GM19372 (cell line): ENCODE results near the gene FGF14.

Source experiments
- ATAC-seq: cut with Tn5 transposase; IDR thresholded peaks from one replicate; pipeline ENCODE4 v1.9.1; 2021; ENCODE audit warnings: mild to moderate bottlenecking, low read depth, moderate library complexity; ENCODE audit not compliant: unreplicated experiment

FGF14 gene

DNA sequence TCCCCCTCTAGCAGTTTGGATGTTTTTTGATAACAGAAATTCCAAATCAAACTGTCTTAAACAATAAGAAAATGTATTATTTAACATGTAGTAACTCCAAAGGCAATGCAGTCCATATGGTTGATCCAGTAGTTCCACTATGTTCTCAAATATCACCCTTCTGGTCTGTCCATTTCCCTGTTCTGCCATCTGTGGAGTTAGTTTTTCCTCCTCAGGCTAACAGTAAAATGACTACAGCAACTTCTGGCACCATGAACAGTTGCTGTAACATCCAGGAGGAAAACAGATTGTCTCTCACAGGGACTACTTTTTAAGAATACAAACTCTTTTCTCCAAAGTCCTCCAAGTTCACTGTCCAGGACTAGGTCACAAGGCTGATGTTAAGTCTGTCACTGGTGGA lies 455.4 kb downstream of the FGF14 start:
- no peak for ATAC-seq

DNA sequence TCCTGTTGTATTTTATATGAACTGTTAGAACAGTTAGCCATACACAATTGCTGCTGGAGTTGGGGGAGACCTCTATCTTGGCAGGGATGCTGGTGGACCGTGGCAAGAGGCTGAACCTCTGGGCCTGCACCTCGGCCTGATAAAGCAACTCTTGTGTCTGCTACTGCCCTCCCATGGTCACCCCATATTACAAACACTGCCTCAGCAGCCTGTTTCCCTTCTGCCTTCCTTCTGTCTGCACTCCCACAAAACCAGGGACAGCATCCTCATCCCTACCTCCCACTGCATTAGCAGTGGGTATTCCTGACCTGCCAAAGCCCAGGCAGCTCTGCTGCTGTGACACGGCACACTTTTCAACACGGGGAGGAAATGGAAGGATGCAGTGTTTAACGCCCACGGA lies 456.4 kb downstream of the FGF14 start:
- ATAC-seq: no peak

DNA sequence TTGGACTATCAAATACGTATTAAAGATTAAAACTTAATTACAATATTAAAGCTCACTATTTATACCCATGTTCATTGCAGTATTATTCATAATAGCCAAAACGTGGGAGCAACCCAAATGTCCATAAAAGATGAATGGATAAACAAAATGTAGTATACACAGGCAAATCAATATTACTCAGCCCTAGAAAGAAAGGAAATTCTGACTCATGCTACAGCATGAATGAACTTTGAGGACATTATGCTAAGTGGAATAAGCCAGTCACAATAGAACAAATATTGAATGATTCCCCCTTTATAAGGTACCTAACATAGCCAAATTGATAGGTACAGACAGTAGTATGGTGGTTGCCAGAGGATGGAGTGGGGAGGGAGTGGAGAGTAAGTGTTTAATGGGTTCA lies 457.3 kb downstream of the FGF14 start:
- ATAC-seq: no peak

DNA sequence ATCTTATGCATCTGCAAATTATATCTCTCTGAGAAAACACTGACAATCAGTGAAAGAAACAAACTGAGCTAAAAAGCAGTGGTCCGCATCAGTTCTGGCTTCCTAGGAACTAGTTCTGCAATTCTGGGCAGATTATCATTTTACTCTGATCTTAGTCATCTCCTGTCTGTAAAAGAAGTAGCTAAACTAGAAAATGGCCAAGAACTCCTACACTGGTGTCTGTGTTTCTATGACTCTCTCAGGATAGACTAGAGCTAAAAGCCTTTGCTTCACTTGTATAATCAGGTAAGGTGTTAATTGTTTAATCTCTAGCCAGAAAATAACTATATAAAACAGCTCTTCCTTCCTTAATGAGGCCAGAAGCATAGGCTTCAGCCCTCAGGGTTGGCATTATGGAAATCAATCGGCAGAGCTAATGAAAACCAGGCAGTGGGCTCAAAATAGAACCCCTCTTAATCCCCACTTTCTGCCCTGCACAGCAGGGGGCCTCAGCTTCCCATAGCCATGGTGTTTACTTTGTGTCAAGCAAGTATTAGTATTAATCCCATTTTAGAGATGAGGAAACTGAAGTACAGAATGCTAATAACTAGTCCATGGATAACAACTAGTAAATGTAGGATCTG lies 459.2 kb downstream of the FGF14 start:
- no peak for ATAC-seq

DNA sequence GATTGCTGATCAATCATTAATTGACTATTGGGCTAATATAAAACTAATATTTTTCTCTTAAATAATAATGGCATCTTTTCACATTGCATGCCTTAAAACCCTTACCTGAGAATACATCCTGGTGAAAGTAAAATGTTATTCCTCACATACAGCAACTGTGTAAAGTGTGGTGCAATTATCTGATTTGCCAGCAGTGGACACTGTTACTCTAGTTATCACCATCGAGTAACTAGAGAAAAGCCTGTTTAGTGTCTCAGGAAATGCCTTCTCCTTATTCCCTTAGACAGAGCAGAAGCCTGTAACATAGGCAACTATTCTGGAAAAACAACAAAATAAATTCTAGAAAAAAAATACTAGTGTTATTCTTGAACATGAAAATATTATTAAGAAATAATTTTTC lies 459.8 kb downstream of the FGF14 start:
- ATAC-seq: peak; percentile 70

DNA sequence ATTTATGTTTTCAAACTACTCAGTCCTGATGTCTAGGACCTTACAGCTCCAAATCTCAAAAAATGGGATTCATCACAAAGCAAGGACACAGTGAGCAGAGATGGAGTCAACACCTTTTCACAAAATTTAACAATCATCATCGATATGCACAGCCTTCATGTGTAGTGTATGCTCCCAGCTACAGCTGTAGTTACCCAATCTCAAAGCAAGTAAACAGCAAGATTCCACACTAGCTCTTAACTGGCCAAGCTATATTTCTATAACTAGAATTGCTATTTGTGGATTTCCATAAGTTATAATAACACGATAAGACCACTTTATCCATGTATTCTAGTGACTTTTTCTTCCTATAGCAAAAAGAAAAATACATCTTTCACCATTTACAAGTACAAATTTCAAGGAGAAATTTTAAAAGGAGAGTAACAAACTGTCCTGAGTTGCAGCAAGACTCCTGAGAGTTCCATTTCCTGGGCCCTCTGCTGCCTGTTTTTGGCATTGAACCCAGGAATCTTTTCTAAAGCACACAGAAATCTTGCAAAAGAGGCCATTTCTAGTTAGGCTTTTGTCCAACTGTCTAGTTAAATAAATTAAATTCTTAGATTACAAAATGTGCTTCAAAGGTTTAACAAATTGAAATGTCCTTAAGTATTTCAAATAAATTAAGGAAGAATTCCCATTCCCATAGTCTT lies 460.6 kb downstream of the FGF14 start:
- ATAC-seq: no peak

DNA sequence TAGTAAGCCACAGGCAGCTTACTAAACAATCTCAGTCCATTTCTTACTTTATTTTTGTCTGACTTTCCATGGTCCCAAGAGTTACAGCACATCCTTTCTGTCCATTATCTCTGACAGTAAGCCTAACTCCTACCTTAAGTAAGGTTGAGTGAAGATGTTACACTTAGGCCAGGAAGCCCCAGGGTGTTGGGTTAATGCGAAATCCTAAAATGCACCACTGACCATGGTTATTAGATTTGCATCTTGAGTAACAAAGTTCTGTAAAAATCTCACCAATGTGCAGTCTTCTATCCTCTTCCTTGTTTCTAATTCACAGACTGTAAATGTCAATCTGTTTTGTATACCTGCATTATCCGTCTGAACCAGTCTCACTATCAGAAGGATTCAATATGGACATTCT lies 462.5 kb downstream of the FGF14 start:
- no peak for ATAC-seq

DNA sequence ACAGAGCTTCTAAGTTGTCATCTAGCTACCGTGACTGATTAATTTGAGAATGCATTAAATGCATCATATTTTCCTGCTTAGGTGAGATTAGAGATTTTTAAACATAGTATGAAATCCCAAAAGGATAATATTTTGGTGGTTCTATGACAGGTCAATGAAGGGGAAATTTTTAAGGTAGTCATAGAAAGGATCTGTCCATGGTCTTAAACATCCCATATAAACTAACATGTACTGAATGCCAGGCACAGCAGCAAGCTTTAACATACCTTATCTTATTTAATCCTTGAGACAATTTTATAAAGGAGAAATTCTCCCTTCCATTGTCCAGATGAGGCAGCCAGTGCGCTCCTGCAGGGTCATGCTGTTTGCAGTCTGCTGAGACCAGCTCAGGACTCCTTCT lies 466.0 kb downstream of the FGF14 start:
- ATAC-seq: no peak

DNA sequence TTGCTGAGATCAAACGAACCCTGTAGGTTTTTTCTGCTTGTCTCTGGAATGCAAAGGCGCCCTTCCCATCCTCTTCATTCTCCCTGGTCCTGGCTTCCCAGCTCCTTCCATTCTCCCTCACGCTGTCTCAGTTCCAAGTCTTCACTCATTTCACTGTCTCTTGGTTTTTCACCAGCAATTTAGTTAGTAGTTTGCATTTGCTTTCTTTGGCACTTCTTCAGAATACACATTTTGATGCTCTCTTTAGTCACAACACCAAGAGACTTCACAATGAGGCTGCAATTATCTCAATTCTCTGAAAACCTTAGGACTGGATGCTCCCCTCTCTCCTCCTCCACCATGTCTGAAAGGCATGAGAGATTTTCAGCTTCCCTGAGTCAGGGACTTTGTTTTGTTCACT lies 470.7 kb downstream of the FGF14 start:
- ATAC-seq: no peak

DNA sequence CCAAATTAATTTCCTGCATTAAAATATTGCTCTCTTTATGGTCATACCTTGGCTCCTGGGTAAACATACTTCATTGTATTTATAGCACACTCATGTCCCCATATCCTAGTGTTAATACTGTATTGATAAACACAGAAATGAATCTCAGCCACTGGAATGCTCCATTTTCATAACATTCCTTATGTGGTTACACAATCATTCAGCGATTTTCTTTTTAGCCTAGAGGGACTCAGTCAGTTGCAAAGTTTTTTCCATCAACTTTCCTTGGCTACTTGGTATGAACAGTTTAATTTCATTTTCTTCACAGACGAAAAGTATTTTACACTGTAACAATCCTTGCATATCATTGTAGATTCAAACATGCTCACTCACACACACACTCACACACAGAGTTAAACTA lies 471.5 kb downstream of the FGF14 start:
- no peak for ATAC-seq

DNA sequence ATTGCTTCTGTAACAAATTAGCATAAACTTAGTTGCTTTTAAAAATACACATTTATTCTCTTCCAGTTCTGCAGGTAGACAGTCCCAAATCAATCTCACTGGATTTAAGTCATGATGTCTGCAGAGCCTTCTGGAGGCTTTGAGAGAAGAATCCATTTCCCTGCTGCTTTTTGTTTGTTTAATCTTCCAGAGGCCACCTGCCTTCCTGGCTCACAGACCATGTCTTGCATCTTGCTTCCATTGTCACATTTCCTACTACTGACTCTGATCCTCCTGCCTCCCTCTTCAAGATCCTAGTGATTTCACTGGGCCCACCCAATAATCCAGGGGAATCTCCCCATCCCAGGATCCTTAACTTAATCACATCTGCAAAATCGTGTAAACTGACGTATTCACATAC lies 476.1 kb downstream of the FGF14 start:
- ATAC-seq: no peak

DNA sequence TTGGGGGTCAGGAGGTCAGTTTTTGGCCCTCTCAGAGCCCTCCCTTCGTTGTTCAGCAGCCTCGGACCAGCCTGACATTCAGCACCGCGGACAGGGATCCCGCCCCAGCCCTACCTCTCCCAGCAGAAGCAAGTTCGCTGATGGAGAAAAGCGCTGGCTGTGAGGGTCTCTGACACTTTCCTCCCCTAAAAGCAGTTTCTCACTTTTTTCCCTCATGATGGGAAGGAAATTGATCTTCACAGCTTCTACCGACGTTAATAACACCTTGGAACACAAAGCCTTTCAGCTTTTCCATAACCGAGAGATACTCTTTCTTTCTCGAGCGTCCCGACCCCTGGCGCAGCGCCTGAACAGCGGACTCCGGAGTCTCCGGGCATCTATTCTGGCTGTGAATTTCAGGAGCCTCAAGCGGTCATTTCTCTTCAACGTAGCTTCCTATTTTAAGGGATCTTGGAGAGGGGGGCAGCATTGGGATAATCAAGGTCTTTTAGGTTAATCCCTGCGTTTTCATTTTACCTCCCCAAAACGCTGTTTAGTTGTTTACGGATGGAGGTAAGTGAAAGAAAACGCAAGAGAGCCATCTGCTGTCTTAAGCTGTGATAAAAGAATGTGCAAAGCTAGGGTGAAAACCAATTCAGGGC lies 482.2 kb downstream of the FGF14 start:
- ATAC-seq: no peak

DNA sequence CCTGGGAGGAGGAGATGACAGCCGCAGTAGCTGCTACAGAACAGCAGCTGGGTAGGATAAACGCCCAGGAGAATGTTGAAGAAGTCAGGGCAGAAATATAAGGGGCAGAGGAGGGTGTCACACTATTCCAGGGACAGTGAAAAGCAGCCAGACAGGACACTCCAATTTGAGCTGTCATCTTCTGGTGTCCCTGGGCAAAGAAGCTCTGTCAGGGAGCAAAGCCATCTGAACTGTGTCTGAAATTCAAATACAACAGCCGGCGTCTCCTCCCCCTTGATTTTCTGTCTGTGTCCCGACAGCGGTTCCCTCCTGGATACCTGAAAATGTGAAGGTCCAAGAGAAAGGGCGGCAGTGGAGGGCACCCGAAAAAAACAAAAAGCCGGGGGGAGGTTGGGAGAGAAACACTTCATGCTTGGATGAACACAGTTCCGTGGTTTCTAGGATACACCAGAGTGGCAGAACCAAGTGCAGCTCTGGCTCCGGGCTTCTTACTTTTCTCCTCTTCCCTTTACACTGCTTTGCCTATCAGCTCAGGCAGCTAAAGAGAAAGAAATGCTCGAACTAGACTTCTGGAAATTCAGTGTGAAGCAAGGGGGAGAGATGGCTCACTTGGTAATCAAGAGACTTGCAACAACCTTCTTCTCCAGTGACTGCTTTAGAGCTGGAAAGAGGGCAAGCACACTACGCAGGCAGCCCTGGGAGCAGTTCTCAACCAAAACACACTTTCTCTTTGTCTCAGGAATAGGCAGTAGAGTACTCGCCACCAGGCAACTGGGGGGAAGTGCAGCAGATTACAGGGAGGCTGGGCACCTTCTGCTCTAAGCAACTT lies 483.8 kb downstream of the FGF14 start:
- no peak for ATAC-seq

DNA sequence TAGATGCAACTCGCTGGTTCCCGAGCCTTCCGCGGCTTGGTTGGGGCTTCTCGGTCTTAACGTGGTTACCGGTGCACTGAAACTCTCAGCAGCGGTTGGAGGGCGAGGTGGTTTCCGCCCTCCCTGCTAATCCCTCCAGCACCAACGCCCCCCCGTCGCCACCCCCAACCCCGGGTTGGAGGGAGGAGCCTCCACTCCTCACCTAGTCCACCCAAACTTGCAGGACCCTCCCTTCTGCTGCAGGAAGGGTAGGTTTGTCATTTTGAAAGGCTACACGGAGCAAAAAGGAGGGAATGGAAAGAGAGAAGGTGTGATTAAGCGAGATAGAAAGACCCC lies 484.4 kb downstream of the FGF14 start:
- ATAC-seq: no peak

DNA sequence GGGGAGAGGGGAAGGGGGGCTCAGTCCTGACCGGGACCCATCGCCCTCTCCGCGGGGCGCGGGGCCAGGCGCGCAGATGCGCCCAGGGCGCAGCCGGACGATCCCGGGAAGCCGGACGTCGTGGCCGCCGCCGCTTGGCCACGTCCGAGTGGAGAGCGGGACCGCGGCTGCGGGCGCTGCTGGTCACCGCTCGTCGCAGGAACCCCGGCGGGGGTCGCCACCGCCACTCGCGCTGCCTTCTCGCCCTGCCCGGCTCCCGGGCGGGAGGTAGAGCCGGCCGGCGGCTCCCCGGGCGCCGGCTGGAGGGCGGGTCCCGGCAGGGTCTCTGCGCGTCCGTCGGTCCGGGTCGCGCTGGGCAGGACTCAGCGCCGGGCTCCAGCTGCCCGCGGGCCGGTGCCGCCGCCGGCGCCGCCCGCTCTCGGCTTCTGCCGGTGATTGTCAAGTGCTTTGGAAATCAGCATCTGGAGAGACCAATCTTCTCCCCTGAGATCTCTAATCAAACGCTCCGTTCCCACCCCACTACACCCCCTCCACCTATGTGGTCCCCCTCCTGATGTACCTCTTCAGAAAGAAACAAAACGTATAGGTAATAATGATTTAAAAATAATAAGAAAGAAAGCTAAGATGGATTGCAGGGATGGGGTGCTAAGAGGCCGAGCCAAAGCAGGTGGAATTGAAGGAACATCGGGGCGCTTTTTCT lies 484.9 kb downstream of the FGF14 start:
- no peak for ATAC-seq

DNA sequence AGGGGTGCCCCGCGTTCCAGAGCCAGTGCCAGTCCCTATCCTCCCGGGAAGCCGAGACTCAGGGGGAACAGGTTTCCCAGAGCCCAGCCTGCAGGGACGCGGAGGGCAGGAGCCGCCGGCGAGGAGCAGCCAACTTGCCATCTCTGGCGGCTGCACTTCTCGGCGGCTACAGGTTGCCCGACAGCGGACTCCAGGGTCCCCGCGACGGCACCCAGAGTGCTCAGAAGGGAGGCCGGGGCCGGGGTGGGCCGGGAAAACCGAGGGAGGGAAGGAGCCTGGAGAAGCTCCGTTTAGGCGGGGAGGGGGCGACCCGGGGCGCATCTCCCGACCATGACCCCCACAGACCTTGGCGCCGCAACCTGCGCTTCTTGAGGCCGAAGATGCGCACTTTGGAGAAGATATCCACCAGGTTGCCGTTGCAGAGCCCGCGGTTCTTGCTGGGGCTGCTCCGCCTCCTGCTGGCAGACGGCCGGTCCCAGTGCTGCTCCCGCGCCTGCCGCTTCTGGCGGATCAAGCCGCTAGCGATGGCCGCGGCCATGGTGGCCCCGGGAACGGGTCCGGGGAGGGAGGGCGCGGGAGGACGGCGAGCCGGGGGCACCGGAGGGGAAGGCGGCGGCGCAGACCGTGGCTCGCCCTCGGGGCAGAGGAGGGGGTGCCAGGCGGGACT lies 485.6 kb downstream of the FGF14 start:
- ATAC-seq: no peak

DNA sequence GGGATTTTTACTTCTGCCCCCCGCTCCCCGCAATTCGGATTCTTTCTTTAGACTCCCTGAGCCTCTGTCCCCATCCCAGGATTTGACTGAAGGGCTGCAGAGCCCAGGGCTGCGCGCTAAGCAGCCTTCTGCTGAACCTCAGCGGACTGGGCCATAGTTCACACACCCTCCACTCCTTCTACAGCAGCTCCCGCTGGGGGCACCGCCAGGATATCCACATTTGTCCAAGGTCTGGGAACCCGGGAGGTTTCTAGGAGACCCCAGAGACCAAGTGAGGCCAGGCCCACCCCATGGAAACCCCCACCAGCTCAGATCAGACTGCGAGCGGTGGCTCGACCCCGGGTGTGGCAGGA lies 486.1 kb downstream of the FGF14 start:
- ATAC-seq: no peak

DNA sequence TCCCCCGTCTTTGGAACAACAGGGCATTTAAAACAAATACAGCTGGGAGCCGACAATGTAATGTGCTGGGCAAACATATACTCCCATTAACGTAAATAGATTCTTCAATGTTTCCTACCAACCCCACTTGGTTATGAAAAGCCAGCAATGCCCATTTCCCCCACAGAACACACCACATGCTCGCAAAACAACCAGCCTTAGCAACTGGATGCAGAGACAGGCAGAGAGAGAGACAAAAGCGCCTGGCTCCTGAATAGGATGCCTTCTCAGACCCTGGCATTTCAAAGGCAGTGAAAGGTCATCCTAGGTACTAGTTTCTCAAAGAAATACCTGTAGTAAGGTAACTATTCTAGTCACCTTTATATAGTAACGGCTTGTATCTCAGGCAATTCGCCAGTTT lies 486.5 kb downstream of the FGF14 start:
- ATAC-seq: no peak

DNA sequence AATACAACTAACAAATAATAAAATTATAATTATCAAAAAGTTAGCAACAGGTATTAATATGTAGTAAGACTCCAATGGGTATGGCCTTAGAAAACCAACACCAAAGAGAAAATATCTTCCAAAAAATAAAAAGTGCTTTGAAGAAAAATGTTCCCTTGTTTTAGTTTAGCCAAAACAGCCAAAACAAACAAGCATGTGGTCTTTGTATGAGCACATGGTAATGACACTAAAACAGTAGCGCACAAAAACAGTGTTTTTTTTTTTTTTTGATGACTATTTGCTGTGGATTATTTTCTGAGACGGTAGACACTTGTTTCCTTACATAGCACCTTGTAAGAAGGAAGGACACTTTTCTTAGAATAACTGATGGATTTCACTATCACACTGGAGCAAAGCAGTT lies 490.1 kb downstream of the FGF14 start:
- no peak for ATAC-seq

DNA sequence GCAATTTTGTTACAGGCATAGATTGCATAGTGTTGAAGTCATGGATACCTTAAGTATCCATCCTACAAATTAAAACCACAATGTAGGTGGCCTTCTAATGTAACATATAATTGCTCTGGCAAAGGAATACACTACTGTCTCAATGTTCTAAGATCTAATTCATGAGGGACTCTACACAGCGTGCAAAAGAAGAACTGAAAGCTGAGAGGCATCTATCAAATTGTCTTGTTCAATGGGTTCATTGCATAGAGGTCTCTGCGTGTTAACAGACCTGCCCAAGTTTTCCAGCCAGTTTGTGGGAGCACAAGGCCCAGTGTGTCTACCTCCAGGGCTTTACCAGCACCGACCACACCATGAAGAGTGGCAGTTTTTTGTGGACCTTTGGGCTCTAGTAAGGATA lies 498.0 kb downstream of the FGF14 start:
- ATAC-seq: no peak
